CD4-positive, alpha-beta T cell treated with Interleukin-1 beta for 1 hour (primary cell): ENCODE measurements around the gene ARHGAP28.
"Not testable (repeated sequence)": the region's sequence is repeated elsewhere in the genome, so short reads cannot be mapped to it uniquely, and the experiment has no call there.

Experiments used
- DNase-seq, 2 donors: peaks; one replicate each; pipeline ENCODE4 v3.0.0-alpha.2; 2020 to 2022

The ARHGAP28 gene

GRCh38 chr18:6778459-6779247, 49.1 kb downstream of the ARHGAP28 start:
- DNase-seq, result no peak

GRCh38 chr18:6781142-6781714, 51.7 kb downstream of the ARHGAP28 start:
- DNase-seq, result no peak

- no peak for DNase-seq
Measured at GRCh38 chr18:6781796-6782195, 52.3 kb downstream of the ARHGAP28 start.

- DNase-seq, result no peak
Measured at GRCh38 chr18:6782861-6783260, 53.3 kb downstream of the ARHGAP28 start.

- no peak for DNase-seq
Measured at GRCh38 chr18:6784046-6784445, 54.5 kb downstream of the ARHGAP28 start.

GRCh38 chr18:6785001-6785400, 55.5 kb downstream of the ARHGAP28 start:
- no peak for DNase-seq

- DNase-seq, result no peak
Measured at GRCh38 chr18:6785411-6785810, 55.9 kb downstream of the ARHGAP28 start.

GRCh38 chr18:6792391-6792790, 62.9 kb downstream of the ARHGAP28 start:
- no peak for DNase-seq

GRCh38 chr18:6793455-6793854, 63.9 kb downstream of the ARHGAP28 start:
- no peak for DNase-seq

GRCh38 chr18:6793986-6794385, 64.5 kb downstream of the ARHGAP28 start:
- no peak for DNase-seq

- no peak for DNase-seq
Measured at GRCh38 chr18:6795307-6795706, 65.8 kb downstream of the ARHGAP28 start.

- DNase-seq, result no peak
Measured at GRCh38 chr18:6796511-6796910, 67.0 kb downstream of the ARHGAP28 start.

- DNase-seq, result no peak
Measured at GRCh38 chr18:6797171-6797570, 67.7 kb downstream of the ARHGAP28 start.

- DNase-seq, result no peak
Measured at GRCh38 chr18:6798896-6799295, 69.4 kb downstream of the ARHGAP28 start.

- DNase-seq, result not testable (repeated sequence)
Measured at GRCh38 chr18:6800309-6800708, 70.8 kb downstream of the ARHGAP28 start.

- no peak for DNase-seq
Measured at GRCh38 chr18:6807515-6808257, 78.2 kb downstream of the ARHGAP28 start.

- no peak for DNase-seq
Measured at GRCh38 chr18:6810191-6810590, 80.7 kb downstream of the ARHGAP28 start.

GRCh38 chr18:6811816-6812215, 82.3 kb downstream of the ARHGAP28 start:
- DNase-seq, result no peak

- no peak for DNase-seq
Measured at GRCh38 chr18:6814882-6815425, 85.4 kb downstream of the ARHGAP28 start.

GRCh38 chr18:6816154-6816553, 86.6 kb downstream of the ARHGAP28 start:
- no peak for DNase-seq

GRCh38 chr18:6819332-6819731, 89.8 kb downstream of the ARHGAP28 start:
- DNase-seq, result no peak

- DNase-seq, result no peak
Measured at GRCh38 chr18:6820314-6820713, 90.8 kb downstream of the ARHGAP28 start.

GRCh38 chr18:6821356-6821755, 91.8 kb downstream of the ARHGAP28 start:
- DNase-seq, result no peak

GRCh38 chr18:6827161-6827560, 97.6 kb downstream of the ARHGAP28 start:
- not testable (repeated sequence) for DNase-seq
